Liver (tissue), 3 donors: ENCODE results near the gene DES.

Source experiments
- CTCF ChIP-seq: fragments of 150-350 bp; IDR thresholded peaks from 2 replicates; pipeline ENCODE4 v1.5.1; 2017; ENCODE audit warnings: improper control_type of control experiment, low read depth, low read length; ENCODE audit not compliant: missing input control
- EGR1 ChIP-seq, 2 donors: IDR thresholded peaks; 2 replicates each; pipeline ENCODE4 v1.6.1; 2016 to 2018; ENCODE audit warnings: antibody characterized with exemption in 2 of 2, low read depth in 2 of 2
- FOXA1 ChIP-seq: IDR thresholded peaks from 2 replicates; pipeline ENCODE4 v1.6.1; 2016; ENCODE audit warnings: antibody characterized with exemption
- GABPA ChIP-seq, 2 donors: IDR thresholded peaks in 1 of 2; conservative IDR thresholded peaks in 1 of 2; 2 replicates each; pipeline ENCODE4 v1.6.1; 2016; ENCODE audit warnings: antibody characterized with exemption in 2 of 2, mild to moderate bottlenecking in 1 of 2, moderate library complexity in 1 of 2
- JUND ChIP-seq, 2 donors: IDR thresholded peaks; 2 replicates each; pipeline ENCODE4 v1.6.1; 2016; ENCODE audit warnings: antibody characterized with exemption in 2 of 2
- RAD21 ChIP-seq, 2 donors: IDR thresholded peaks; 2 replicates each; pipeline ENCODE4 v1.6.1; 2016; ENCODE audit warnings: antibody characterized with exemption in 2 of 2, mild to moderate bottlenecking in 2 of 2
- REST ChIP-seq: IDR thresholded peaks from 2 replicates; pipeline ENCODE4 v1.6.1; 2016; ENCODE audit warnings: antibody characterized with exemption, mild to moderate bottlenecking
- RXRA ChIP-seq, 2 donors: IDR thresholded peaks; 2 replicates each; pipeline ENCODE4 v1.6.1; 2017 to 2018; ENCODE audit warnings: antibody characterized with exemption in 2 of 2, mild to moderate bottlenecking in 1 of 2
- SP1 ChIP-seq: IDR thresholded peaks from 2 replicates; pipeline ENCODE4 v1.6.1; 2018; ENCODE audit warnings: antibody characterized with exemption, mild to moderate bottlenecking
- TAF1 ChIP-seq: conservative IDR thresholded peaks from 2 replicates; pipeline ENCODE4 v1.6.1; 2016; ENCODE audit warnings: antibody characterized with exemption, mild to moderate bottlenecking
- YY1 ChIP-seq: IDR thresholded peaks from 2 replicates; pipeline ENCODE4 v1.6.1; 2016; ENCODE audit warnings: antibody characterized with exemption, mild to moderate bottlenecking
- ZBTB33 ChIP-seq: IDR thresholded peaks from 2 replicates; pipeline ENCODE4 v1.6.1; 2016; ENCODE audit warnings: antibody characterized with exemption
- TF ChIP-seq, protein P1 (sequence below): IDR thresholded peaks from 2 replicates; pipeline ENCODE4 v1.6.1; 2016; ENCODE audit warnings: antibody characterized with exemption
- TF ChIP-seq, protein P2 (sequence below): IDR thresholded peaks from 2 replicates; pipeline ENCODE4 v1.6.1; 2016; ENCODE audit warnings: antibody characterized with exemption
- donor health status: healthy.
- donor health status: healthy.

GRCh38 chr2:219409619-219410018, 8.6 kb upstream of the DES start:
- TF ChIP-seq RAD21 (IDR thresholded peaks at IDR 0.05) = no peak
- TF ChIP-seq CTCF = no peak
- TF ChIP-seq, protein P1, sequence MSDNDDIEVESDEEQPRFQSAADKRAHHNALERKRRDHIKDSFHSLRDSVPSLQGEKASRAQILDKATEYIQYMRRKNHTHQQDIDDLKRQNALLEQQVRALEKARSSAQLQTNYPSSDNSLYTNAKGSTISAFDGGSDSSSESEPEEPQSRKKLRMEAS = no peak
- no peak for TF ChIP-seq REST
- no peak for TF ChIP-seq RXRA (IDR thresholded peaks at IDR 0.05)
- TF ChIP-seq YY1 = no peak
- no peak for TF ChIP-seq EGR1 (IDR thresholded peaks at IDR 0.05; ENCODE audit: low read depth in 2 of 2)
- TF ChIP-seq SP1 = no peak
- no peak for TF ChIP-seq JUND (IDR thresholded peaks at IDR 0.05)
- TF ChIP-seq, protein P2, sequence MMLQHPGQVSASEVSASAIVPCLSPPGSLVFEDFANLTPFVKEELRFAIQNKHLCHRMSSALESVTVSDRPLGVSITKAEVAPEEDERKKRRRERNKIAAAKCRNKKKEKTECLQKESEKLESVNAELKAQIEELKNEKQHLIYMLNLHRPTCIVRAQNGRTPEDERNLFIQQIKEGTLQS = no peak
- no peak for TF ChIP-seq TAF1
- no peak for TF ChIP-seq ZBTB33
- TF ChIP-seq GABPA (IDR thresholded peaks at IDR 0.05 in 1 of 2, conservative IDR thresholded peaks at IDR 0.05 in 1 of 2) = no peak
- no peak for TF ChIP-seq FOXA1
